ENCODE data around the gene NAPSA. TPM values are rescaled to one million over a fixed set of nuclear protein-coding genes. Genes with fewer than 3 reads are reported as not detected.

Gene NAPSA
- total RNA-seq, 1 donor = 0.27 TPM

DNA sequence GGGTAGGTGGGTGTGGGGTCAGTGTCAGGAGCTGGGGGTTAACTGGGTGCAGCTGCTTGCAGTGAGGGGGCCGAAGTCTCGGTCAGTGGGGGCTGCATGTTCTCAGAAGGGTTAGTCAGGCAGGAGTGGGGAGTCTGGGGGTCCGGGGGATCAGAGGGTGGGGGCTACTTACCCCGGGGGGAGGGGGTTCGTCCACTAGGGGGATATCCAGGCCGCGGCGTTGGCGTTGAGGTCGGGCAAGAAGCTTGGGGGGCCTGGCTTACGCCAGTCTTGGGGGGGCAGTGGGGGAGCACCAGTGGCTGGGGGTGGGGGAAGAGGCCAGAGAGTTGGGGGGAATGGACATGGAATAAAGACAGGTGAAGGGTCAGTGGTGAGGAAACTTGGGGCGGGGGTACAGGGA is 45.4 kb downstream of the NAPSA start:
- no peak for DNase-seq (ENCODE audit: low read depth in 2 of 3, low spot score in 2 of 3)

DNA sequence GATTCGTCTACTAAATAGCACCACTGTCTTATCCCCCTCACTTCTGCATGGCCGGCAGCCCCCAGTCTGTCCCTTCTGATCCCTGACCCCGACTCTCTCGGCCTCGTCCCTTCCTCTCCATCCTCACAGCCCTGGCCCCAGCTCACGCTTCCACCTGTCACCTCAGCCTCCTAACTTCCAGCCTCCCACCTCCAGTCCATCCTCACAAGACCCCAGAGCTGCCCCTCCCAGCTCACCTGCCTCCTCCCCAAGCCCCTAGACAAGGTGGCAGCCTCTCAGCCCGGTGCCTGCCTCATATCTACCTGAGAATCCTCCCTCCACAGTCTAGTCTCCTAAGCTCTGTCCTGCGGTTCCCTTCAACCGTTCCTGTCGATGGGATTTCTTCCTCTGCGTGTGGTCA is 46.3 kb downstream of the NAPSA start:
- DNase-seq (ENCODE audit: low read depth in 2 of 3, low spot score in 2 of 3) = no peak

DNA sequence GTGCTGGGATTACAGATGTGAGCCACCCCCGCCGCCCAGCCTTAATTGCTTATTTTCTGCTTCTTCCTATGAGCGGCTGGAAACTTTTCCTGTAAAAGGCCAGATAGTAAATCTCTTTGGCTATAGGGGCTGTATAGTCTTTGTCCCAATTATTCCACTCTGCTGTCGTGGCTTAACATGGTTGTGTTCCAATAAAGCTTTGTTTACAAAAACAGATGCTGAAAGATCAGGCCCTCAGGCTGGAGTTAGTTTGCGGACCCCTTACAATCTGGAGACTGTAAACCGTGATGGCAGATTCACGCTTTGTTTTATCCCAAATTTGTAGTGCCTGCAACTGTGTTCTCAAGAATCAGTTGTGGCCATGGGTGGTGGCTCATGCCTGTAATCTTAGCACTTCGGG is 47.0 kb downstream of the NAPSA start:
- DNase-seq (ENCODE audit: low read depth in 2 of 3, low spot score in 2 of 3) = no peak

DNA sequence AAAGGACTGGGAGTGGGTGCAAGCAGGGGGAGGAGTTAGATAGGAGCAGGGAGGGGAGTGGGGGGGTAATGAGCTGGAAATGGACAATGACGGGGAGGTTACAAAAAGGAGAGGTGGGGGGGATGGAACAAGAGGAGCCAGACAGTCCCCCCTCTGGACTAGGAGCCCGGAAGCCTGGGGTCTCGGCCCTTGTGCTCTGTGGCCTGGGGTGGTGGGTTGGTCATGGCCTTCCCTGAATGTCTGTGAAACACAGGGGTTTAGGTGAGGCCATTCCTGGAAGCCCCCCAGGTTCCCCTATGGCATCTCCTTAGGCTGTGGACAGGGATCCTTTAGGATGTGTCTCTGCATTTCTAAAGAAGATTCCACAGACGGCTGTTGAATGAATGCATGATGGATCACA is 48.3 kb downstream of the NAPSA start:
- no peak for DNase-seq (ENCODE audit: low read depth in 2 of 3, low spot score in 2 of 3)

DNA sequence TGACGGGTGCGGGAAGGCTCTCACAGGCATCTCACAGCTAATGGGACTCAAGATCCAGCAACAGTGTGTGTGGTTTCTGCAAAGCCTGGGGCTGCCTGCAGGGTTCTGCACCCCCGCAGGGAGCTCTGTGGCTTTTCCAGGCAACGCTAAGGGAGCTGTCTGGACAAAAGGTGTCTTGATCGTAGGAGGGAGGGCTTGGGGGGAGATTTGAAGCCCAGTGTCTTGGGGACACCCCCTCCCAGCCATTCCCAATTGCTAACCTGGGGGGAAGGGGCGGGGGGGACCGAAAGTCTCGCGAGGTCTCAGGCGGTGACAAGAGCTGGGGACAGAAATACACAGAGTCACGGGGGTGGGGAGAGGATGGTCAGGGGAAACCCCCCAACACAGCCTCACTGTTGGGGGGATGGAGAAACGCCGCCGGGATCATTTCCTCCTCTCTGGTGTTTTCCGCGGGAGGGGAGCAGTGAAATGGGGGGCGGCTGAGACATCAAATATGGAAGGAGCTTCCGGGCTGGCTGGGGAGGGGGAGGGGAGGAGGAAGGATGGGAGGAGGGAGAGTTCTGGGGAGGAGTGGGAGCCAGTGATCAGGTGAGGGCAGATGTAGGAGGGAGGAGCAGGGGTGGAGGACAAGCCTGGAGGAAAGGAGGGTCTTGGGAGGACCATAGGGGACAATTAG is 49.5 kb downstream of the NAPSA start:
- no peak for DNase-seq (ENCODE audit: low read depth in 2 of 3, low spot score in 2 of 3)

DNA sequence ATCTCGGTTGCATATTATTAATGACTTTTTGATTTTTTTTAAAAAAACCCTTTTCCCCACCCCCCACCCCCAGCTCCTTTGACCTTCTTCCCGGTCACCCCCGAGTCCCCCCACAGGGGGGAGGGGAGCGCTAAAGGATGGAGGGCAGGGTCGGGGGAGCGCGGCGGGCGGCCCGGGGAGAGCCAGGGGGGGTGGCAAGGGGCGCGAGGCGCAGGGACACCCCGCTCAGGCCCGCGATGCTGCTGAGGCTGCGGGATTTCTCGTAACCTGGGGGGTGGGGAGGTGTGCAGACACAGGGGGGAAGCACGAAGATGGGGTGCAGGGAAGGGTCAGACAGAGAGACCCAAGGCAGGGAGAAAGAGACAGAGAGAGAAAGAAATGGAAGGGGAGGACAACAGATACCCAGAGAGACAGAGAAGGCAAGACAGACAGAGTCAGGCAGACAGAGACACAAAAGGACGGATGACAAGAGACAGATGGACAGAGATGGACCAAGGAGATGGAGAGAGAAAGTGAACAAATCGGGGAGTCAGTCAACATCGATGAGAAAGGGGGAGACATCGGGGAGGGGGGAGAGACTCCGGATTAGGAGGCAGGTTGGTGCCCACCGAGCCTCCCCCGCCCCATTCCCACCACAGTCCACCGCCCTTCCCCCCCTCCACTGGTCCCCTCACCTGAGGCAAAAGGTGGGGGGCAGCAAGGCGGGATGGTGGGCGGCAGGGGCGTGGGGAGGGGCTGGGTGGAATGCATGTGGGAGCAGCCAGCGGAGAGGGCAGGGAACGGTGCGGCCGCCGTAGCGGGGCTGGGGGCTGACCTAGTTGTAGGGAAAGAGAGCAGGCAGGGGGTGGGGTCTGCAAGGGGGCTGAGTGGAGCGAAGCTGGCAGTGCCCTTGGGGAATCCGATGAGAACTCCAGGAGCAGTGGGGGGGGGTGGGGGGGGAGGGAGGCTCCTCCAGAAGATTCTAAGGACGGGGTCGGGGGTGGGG is 50.4 kb downstream of the NAPSA start:
- no peak for DNase-seq (ENCODE audit: low read depth in 2 of 3, low spot score in 2 of 3)

DNA sequence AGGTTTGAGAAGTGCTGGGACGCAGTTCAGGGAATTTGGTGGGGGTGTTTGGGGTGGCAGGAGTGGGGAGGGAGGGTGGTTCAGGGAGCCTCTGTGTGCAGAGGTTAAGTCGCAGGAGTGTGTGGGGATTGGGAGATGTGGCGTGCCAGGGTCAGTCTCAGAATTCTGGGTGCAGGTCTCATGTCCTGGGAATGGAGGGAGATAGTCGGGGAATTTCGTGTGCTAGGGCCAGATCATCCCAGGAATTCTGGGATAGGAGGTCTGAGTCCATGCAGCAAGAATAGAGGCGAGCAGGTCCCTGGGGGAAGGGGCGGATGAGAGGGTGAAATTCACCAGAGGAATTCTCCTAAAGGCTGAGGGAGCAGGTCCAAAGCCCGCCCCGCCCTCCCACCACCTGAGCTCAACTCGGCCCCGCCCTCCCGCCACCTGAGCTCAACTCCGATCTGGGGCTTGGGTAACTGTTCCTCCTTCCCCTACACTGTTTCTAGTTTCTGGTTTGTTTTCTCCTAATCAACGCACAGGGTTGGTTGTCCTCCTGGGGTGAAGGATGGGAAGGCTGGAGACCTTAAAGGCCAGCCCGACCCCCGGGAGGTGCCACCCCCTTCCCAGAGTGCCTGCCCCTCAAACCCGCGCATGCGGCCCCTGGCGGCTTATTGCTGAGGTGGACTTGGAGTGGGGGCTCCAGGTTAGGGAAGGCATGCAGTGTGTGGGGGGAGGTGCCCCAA is 51.5 kb downstream of the NAPSA start:
- DNase-seq (ENCODE audit: low read depth in 2 of 3, low spot score in 2 of 3) = no peak

DNA sequence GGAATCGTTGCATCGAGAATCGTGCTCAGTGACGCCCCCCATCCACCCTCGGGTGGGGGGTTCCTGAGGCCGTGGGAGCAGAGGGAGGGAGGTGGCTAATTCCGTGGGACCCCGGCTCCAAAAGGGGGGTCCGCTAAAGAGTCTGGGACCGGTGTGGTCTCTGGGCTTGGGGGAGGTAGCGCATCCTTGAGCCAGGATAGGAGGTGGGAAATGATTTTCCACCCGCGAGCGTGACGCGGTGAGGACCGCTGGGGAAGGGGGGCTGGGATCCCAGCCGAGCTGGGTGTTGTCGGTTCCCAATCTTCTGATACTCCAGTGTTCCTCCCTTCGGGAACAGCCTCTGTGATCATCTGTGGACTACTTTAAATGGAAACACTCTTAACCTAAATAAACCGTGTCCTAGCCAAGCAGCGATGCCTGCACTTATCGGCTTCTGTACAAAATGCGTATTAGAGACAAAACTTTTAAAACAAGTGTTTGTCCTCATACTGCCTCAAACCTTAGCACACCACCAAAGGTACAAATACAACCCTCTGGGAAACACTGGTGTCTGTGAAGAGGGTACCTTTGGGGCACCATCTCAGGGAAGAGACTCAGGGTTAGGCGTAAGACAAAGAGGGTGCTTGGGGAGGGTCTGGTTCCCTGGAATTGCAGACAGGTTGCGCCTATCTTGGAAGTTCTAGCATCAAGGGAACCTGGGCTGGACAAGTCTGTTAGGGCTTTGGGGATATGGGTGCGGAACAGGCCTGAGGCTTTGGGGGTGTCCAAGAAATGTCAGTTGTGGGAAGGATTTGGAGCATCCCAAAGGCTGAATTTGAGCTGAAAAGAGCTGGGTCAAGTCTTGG is 52.2 kb downstream of the NAPSA start:
- no peak for DNase-seq (ENCODE audit: low read depth in 2 of 3, low spot score in 2 of 3)

DNA sequence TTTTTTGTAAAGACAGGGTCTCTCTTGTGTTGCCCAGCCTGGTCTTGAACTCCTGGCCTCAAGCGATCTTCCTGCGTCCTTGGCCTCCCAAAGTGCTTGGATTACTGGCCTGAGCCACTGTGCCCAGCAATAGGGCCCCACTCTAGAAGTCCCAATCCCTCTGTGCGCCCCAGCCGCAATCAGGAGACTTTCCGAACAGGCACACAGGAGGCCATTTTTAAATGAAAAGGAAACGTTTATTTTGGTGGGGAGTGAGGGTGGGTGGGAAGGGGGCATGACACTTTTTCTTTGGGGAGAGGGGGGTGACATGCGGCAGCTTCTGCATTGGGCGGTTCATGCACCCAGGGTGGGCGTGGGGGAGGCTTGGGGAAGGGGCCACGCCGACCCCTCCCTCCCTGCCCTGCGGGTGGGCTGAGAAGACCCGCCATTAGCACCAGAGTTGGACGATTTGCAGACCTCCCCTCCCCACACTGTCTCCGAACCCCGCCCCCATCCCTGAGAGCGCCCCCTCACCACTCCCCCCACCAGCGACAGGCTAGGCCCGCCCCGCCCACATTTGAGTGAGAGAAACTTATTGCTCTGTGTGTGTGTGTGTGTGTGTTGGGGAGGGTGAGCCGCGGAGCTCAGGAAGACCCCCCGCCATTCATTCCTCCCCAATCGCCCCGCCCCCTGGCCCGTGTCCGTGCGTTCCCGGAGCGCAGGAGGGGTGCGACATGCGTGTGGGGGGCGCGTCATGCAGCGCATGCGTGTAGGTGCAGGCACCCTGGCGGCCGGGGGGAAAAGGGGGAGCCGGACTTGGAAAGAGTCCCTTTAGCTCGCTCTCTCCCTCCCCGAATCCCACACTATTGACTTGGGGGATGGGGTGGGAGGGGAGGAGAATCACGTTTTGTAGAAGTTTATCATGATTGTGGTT is 53.5 kb downstream of the NAPSA start:
- no peak for DNase-seq (ENCODE audit: low read depth in 2 of 3, low spot score in 2 of 3)

DNA sequence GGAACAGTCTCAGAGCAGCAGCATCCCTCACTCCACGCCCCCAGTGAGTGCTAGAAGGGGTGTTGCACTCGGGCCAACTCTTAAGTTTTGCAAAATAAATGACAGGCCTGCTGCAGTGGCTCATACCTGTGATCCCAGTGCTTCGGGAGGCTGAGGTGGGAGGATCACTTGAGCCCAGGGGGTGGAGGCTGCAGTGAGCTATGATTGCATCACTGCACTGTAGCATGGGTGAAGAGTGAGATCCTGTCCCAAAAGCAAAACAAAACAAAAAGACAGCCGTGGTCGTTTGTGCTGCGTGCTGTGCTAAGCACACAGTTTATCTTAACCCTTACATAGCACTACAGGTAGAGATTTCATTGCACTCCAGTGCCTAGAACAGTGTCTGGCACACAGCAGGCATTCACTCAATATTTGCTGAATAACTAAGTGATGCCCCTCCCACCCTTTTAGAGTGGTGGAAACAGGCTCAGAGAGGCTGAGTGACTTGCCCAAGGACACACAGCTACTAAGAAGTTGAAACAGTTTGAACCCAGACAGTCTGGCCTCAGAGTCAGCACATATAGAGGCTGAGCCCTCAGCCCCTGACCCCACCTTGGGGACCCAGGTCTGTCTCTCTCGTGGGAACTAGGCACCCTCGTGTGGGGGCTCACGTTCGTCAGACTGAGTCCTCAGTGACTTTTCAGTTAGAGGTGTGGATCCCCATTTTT is 54.5 kb downstream of the NAPSA start:
- no peak for DNase-seq (ENCODE audit: low read depth in 2 of 3, low spot score in 2 of 3)

DNA sequence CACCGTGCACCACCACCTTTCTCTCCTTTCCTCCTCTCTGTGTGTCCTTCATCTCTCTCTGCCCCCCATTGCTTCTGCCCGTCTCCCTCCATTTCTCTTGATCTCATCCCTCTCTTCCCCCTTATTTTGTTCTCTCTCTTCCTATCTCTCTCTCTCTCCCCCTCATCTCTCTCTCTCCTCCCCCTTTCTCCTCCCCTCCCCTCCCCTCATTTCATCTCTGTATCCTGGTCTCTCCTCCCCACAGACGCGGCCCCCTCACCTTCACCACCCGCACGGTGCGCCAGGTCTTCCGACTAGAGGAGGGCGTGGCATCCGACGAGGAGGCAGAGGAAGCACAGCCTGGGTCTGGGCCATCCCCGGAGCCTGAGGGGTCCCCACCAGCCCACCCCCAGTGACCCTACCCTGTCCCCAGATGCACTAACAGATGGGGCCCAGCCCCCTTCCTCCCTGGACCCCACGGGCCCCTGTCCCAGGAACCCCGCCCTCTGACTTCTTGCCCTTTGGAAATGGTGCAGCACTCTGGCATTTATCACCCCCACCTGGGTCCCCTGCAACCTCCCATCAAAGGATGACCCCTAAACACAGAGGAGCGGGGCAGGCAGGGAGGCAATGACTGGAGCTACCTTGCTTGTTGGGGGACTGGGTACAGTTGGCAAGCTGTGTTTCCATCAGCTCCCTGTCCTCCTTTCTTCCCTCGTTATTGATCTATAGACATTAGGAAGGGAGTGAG is 55.9 kb downstream of the NAPSA start:
- no peak for DNase-seq (ENCODE audit: low read depth in 2 of 3, low spot score in 2 of 3)

DNA sequence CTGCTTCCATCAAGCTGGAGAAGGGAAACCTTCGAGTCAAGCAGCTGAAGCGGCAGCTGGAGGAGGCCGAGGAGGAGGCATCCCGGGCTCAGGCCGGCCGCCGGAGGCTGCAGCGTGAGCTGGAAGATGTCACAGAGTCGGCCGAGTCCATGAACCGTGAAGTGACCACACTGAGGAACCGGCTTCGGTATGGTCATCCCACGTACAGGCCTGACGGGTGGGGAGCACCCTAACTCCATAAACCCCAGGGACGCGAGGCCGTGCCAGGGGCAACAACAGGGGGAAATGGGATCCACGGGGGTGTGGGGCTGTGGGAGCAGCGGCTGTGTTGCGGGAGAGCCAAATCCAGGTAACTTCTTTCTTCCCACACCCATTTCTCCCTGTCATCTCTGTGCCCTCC is 56.4 kb downstream of the NAPSA start:
- no peak for DNase-seq (ENCODE audit: low read depth in 2 of 3, low spot score in 2 of 3)

Other genes with a start within 250 kb of the NAPSA start
- gene IZUMO2, start 202.4 kb downstream of the NAPSA start, total RNA-seq = not detected
- gene MYH14, start 162.0 kb downstream of the NAPSA start, total RNA-seq = under 0.01 TPM
- 0.27 TPM for gene KCNC3, start 36.3 kb downstream of the NAPSA start, total RNA-seq
- 127 TPM for gene NR1H2, start 10.8 kb upstream of the NAPSA start, total RNA-seq
- gene POLD1, start 18.7 kb upstream of the NAPSA start, total RNA-seq = 85.6 TPM
- 2.4 TPM for gene SPIB, start 53.3 kb upstream of the NAPSA start, total RNA-seq
- gene MYBPC2, start 67.3 kb upstream of the NAPSA start, total RNA-seq = 0.27 TPM
- 80.0 TPM for gene EMC10, start 110.9 kb upstream of the NAPSA start, total RNA-seq
- gene GARIN5A, start 111.2 kb upstream of the NAPSA start, total RNA-seq = 1.1 TPM
- 11.8 TPM for gene JOSD2, start 145.6 kb upstream of the NAPSA start, total RNA-seq
- not detected for gene ASPDH, start 148.3 kb upstream of the NAPSA start, total RNA-seq
- gene LRRC4B, start 202.8 kb upstream of the NAPSA start, total RNA-seq = under 0.01 TPM

Data from hematopoietic multipotent progenitor cell (in vitro differentiated cells).